HL-60 (cell line): ENCODE results near the gene VSIG10L.

Experiments used
- GABPA ChIP-seq: IDR thresholded peaks from 2 replicates; pipeline ENCODE4 v1.6.1; 2012; ENCODE audit warnings: low read depth
- POLR2AphosphoS5 ChIP-seq: IDR thresholded peaks from 2 replicates; pipeline ENCODE4 v1.6.1; 2012; ENCODE audit warnings: low read depth
- SPI1 ChIP-seq: IDR thresholded peaks from 2 replicates; pipeline ENCODE4 v1.6.1; 2012; ENCODE audit warnings: low read depth, mild to moderate bottlenecking, borderline replicate concordance
- TF ChIP-seq, protein P1 (sequence below): IDR thresholded peaks from one replicate; pipeline ENCODE4 v1.5.1; 2011; ENCODE audit warnings: low read length, control low read depth, inconsistent platforms; ENCODE audit not compliant: insufficient read depth
- TF ChIP-seq, protein P2 (sequence below): IDR thresholded peaks from 2 replicates; pipeline ENCODE4 v1.6.1; 2012; ENCODE audit warnings: low read depth; ENCODE audit not compliant: insufficient replicate concordance

DNA sequence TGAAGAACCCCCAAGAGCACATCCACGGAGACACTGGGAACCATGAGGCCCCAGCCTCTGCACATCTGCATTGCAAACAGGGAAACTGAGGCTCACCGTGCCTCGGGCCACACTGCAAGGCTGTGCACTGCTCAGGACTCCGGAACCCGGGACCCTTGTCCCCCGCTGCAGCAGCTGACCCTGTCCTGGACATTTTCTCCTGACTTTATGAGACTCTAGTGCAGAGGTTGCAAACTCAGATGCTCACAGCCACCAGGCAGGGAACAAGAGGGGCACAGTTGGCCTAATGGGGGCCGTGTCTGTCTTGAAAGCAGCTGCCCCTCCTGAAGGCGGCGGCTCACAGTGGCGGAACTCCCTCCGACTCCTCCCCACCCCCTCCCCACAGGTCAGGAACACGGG lies 47.0 kb downstream of the VSIG10L start:
- TF ChIP-seq POLR2AphosphoS5: no peak
- TF ChIP-seq, protein P1, sequence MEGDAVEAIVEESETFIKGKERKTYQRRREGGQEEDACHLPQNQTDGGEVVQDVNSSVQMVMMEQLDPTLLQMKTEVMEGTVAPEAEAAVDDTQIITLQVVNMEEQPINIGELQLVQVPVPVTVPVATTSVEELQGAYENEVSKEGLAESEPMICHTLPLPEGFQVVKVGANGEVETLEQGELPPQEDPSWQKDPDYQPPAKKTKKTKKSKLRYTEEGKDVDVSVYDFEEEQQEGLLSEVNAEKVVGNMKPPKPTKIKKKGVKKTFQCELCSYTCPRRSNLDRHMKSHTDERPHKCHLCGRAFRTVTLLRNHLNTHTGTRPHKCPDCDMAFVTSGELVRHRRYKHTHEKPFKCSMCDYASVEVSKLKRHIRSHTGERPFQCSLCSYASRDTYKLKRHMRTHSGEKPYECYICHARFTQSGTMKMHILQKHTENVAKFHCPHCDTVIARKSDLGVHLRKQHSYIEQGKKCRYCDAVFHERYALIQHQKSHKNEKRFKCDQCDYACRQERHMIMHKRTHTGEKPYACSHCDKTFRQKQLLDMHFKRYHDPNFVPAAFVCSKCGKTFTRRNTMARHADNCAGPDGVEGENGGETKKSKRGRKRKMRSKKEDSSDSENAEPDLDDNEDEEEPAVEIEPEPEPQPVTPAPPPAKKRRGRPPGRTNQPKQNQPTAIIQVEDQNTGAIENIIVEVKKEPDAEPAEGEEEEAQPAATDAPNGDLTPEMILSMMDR: no peak
- TF ChIP-seq, protein P2, sequence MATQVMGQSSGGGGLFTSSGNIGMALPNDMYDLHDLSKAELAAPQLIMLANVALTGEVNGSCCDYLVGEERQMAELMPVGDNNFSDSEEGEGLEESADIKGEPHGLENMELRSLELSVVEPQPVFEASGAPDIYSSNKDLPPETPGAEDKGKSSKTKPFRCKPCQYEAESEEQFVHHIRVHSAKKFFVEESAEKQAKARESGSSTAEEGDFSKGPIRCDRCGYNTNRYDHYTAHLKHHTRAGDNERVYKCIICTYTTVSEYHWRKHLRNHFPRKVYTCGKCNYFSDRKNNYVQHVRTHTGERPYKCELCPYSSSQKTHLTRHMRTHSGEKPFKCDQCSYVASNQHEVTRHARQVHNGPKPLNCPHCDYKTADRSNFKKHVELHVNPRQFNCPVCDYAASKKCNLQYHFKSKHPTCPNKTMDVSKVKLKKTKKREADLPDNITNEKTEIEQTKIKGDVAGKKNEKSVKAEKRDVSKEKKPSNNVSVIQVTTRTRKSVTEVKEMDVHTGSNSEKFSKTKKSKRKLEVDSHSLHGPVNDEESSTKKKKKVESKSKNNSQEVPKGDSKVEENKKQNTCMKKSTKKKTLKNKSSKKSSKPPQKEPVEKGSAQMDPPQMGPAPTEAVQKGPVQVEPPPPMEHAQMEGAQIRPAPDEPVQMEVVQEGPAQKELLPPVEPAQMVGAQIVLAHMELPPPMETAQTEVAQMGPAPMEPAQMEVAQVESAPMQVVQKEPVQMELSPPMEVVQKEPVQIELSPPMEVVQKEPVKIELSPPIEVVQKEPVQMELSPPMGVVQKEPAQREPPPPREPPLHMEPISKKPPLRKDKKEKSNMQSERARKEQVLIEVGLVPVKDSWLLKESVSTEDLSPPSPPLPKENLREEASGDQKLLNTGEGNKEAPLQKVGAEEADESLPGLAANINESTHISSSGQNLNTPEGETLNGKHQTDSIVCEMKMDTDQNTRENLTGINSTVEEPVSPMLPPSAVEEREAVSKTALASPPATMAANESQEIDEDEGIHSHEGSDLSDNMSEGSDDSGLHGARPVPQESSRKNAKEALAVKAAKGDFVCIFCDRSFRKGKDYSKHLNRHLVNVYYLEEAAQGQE: no peak
- no peak for TF ChIP-seq SPI1
- TF ChIP-seq GABPA: no peak
